Large intestine (tissue), 3 donors: ENCODE results near the gene STT3A. TPM values are rescaled to one million over a fixed set of nuclear protein-coding genes. Genes with fewer than 3 reads are reported as not detected.
"Not testable (repeated sequence)": the region's sequence is repeated elsewhere in the genome, so short reads cannot be mapped to it uniquely, and the experiment has no call there.

Experiments used
- DNase-seq, 2 donors: peaks; one replicate each; pipeline versions ENCODE4 v3.0.0 to v3.0.0-alpha.2; 2013
- H3K27ac ChIP-seq: one replicate; pipeline ENCODE4 v1.5.1; 2013; ENCODE audit warnings: low read length
- H3K27me3 ChIP-seq: 2 replicates; pipeline ENCODE4 v1.6.1; 2013; ENCODE audit warnings: low read length; ENCODE audit not compliant: control insufficient read depth, insufficient read depth
- H3K36me3 ChIP-seq: 2 replicates; pipeline ENCODE4 v1.6.1; 2013; ENCODE audit warnings: low read length; ENCODE audit not compliant: control insufficient read depth, insufficient read depth
- H3K4me1 ChIP-seq: one replicate; pipeline ENCODE4 v1.6.1; 2013; ENCODE audit warnings: low read length; ENCODE audit not compliant: control insufficient read depth, insufficient read depth
- H3K4me3 ChIP-seq: one replicate; pipeline ENCODE4 v1.5.1; 2013; ENCODE audit warnings: low read length
- H3K9me3 ChIP-seq: one replicate; pipeline ENCODE4 v1.6.1; 2013; ENCODE audit warnings: mild to moderate bottlenecking, low read depth, low read length, moderate library complexity; ENCODE audit not compliant: control insufficient read depth
- WGBS: methylation state at CpG from one replicate; pipeline ENCODE4 v1.1.5; 2013; ENCODE audit warnings: low lambda C conversion rate; ENCODE audit not compliant: insufficient coverage; 5-methylcytosine and 5-hydroxymethylcytosine counted together
- polyA plus RNA-seq: library from polyadenylated mRNA; unstranded; fragments of 120-200 nt; gene quantifications from one replicate; pipeline ENCODE4 v1.2.1, GENCODE V29; 2013

STT3A gene
- polyA plus RNA-seq, 1 donor, result 183 TPM

GRCh38 chr11:125564357-125564756 lies 28.3 kb upstream of the STT3A start:
- Histone ChIP-seq H3K9me3 (no peaks in the 10 kb centered on the region), H3K4me1 (no peaks in the 10 kb centered on the region), H3K27ac (no peak overlapping the region), H3K36me3 (no peaks in the 10 kb centered on the region), H3K4me3 (no peak overlapping the region), H3K27me3 (no peaks in the 10 kb centered on the region)
- WGBS, result no CpG with 5 or more reads among the region's 3 CpGs
- DNase-seq, result no peak

GRCh38 chr11:125566235-125566634 lies 26.4 kb upstream of the STT3A start:
- H3K4me1 ChIP-seq, result peaks cover 8% of the 10 kb centered on the region
- no peak for DNase-seq
- no peak overlapping the region for H3K27ac ChIP-seq
- no CpG with 5 or more reads among the region's 4 CpGs for WGBS
- no peaks in the 10 kb centered on the region for H3K27me3 ChIP-seq
- H3K4me3 ChIP-seq, result no peak overlapping the region
- H3K9me3 ChIP-seq, result no peaks in the 10 kb centered on the region
- no peaks in the 10 kb centered on the region for H3K36me3 ChIP-seq

- WGBS, result no CpG with 5 or more reads among the region's 83 CpGs
- Histone ChIP-seq H3K27ac (peak within 1 kb of the TSS; percentile 13), H3K9me3 (no peaks in the 10 kb centered on the region), H3K4me3 (peak within 1 kb of the TSS; percentile 54), H3K27me3 (no peaks in the 10 kb centered on the region), H3K36me3 (peaks cover 9% of the 10 kb centered on the region), H3K4me1 (peaks cover 8% of the 10 kb centered on the region)
- DNase-seq, result peak; percentile 86 to 92
These were observed 23.4 kb upstream of the STT3A start, which contains the start of gene EI24 for GRCh38 chr11:125568970-125569914. Gene EI24 (plus strand): TSS chr11:125569477. CDS start chr11:125572528, 3,051 bp downstream.

- no peaks in the 10 kb centered on the region for H3K9me3 ChIP-seq
- peak overlapping the region; percentile 13 for H3K27ac ChIP-seq
- WGBS, result no CpG with 5 or more reads among the region's 9 CpGs
- no peaks in the 10 kb centered on the region for H3K27me3 ChIP-seq
- peak overlapping the region; percentile 54 for H3K4me3 ChIP-seq
- peaks cover 16% of the 10 kb centered on the region for H3K36me3 ChIP-seq
- peaks cover 8% of the 10 kb centered on the region for H3K4me1 ChIP-seq
- DNase-seq, result peak in 1 of 2 donors; percentile 4
These were observed 22.6 kb upstream of the STT3A start for GRCh38 chr11:125569915-125570621.

- no peaks in the 10 kb centered on the region for H3K27me3 ChIP-seq
- no peak for DNase-seq
- H3K4me1 ChIP-seq, result peaks cover 8% of the 10 kb centered on the region
- no peaks in the 10 kb centered on the region for H3K9me3 ChIP-seq
- no CpG with 5 or more reads among the region's 2 CpGs for WGBS
- H3K4me3 ChIP-seq, result no peak overlapping the region
- peaks cover 25% of the 10 kb centered on the region for H3K36me3 ChIP-seq
- no peak overlapping the region for H3K27ac ChIP-seq
These were observed 21.7 kb upstream of the STT3A start for GRCh38 chr11:125570952-125571351.

- H3K4me1 ChIP-seq, result peaks cover 8% of the 10 kb centered on the region
- H3K36me3 ChIP-seq, result peaks cover 37% of the 10 kb centered on the region
- no CpG with 5 or more reads among the region's 5 CpGs for WGBS
- H3K27ac ChIP-seq, result no peak overlapping the region
- no peak for DNase-seq
- H3K27me3 ChIP-seq, result no peaks in the 10 kb centered on the region
- no peak overlapping the region for H3K4me3 ChIP-seq
- H3K9me3 ChIP-seq, result no peaks in the 10 kb centered on the region
These were observed 19.7 kb upstream of the STT3A start for GRCh38 chr11:125572916-125573315.

GRCh38 chr11:125577181-125577580 lies 15.5 kb upstream of the STT3A start:
- not testable (repeated sequence) for H3K4me1 ChIP-seq, H3K9me3 ChIP-seq, DNase-seq, H3K4me3 ChIP-seq, H3K27me3 ChIP-seq, H3K27ac ChIP-seq
- WGBS, result 100% methylated on average over 1 of the region's 14 CpGs
- H3K36me3 ChIP-seq, result peaks cover 69% of the 10 kb centered on the region

- no peak overlapping the region for H3K27ac ChIP-seq
- no peak for DNase-seq
- no peaks in the 10 kb centered on the region for H3K4me1 ChIP-seq
- H3K27me3 ChIP-seq, result no peaks in the 10 kb centered on the region
- H3K4me3 ChIP-seq, result no peak overlapping the region
- whole genome bisulfite sequencing, result no CpG with 5 or more reads among the region's 2 CpGs
- H3K9me3 ChIP-seq, result no peaks in the 10 kb centered on the region
- H3K36me3 ChIP-seq, result peaks cover 78% of the 10 kb centered on the region
These were observed 13.9 kb upstream of the STT3A start for GRCh38 chr11:125578783-125579182.

- Histone ChIP-seq H3K36me3 (peaks cover 76% of the 10 kb centered on the region), H3K27me3 (no peaks in the 10 kb centered on the region), H3K4me1 (no peaks in the 10 kb centered on the region), H3K9me3 (no peaks in the 10 kb centered on the region), H3K27ac (no peak overlapping the region), H3K4me3 (no peak overlapping the region)
- WGBS, result no CpG with 5 or more reads among the region's 5 CpGs
- DNase-seq, result no peak
These were observed 12.8 kb upstream of the STT3A start for GRCh38 chr11:125579811-125580210.

GRCh38 chr11:125583496-125583895 lies 9.2 kb upstream of the STT3A start:
- no peaks in the 10 kb centered on the region for H3K9me3 ChIP-seq
- no peak overlapping the region for H3K4me3 ChIP-seq
- WGBS, result no CpG with 5 or more reads among the region's 11 CpGs
- H3K27ac ChIP-seq, result no peak overlapping the region
- no peaks in the 10 kb centered on the region for H3K27me3 ChIP-seq
- DNase-seq, result no peak
- H3K36me3 ChIP-seq, result peaks cover 47% of the 10 kb centered on the region
- no peaks in the 10 kb centered on the region for H3K4me1 ChIP-seq
